Testis (tissue), 3 donors: ENCODE results near the gene ESR1. TPM values are rescaled to one million over a fixed set of nuclear protein-coding genes. Genes with fewer than 3 reads are reported as not detected.

Experiments
- DNase-seq: peaks from one replicate; pipeline ENCODE4 v3.0.0-alpha.2; 2019
- H3K27ac ChIP-seq, 2 donors: fragments of 200-600 bp; sonication (generic); one replicate each; pipeline ENCODE4 v1.5.1; 2019
- H3K27me3 ChIP-seq: fragments of 200-600 bp; sonication (generic); one replicate; pipeline ENCODE4 v1.5.1; 2019
- H3K36me3 ChIP-seq: fragments of 200-600 bp; sonication (generic); one replicate; pipeline ENCODE4 v1.5.1; 2017; ENCODE audit warnings: low read depth; ENCODE audit errors: missing control alignments
- H3K4me1 ChIP-seq: fragments of 200-600 bp; sonication (generic); one replicate; pipeline ENCODE4 v1.5.1; 2019
- H3K4me3 ChIP-seq, 2 donors: fragments of 200-600 bp; sonication (generic); one replicate each; pipeline ENCODE4 v1.5.1; 2017 to 2019
- H3K9me3 ChIP-seq: fragments of 200-600 bp; sonication (generic); one replicate; pipeline ENCODE4 v1.5.1; 2017
- CTCF ChIP-seq, 3 experiments: fragments of 450-650 bp in 2 of 3; fragments of 200-600 bp in 1 of 3; sonication (generic) in 1 of 3; IDR thresholded peaks; one replicate each; pipeline ENCODE4 v1.5.1; 2016 to 2019; ENCODE audit warnings: antibody characterized with exemption in 3 of 3, mild to moderate bottlenecking in 2 of 3, moderate library complexity in 1 of 3
- POLR2A ChIP-seq: fragments of 450-650 bp; IDR thresholded peaks from one replicate; pipeline ENCODE4 v1.6.1; 2017; ENCODE audit warnings: antibody characterized with exemption, mild to moderate bottlenecking, moderate library complexity
- WGBS, 2 donors: methylation state at CpG; one replicate each; pipeline ENCODE4 v1.1.5; 2018; 5-methylcytosine and 5-hydroxymethylcytosine counted together
- intact Hi-C: fragments of 100-400 bp; cut with DNase I; formaldehyde crosslinking; loops from one replicate; pipeline ENCODE4 v1.15.1; 2023; ENCODE audit warnings: low total_unique reads
- polyA plus RNA-seq: library from polyadenylated mRNA; stranded (reverse); fragments of 350-450 nt; fragmentation: Illumina TruSeq; extraction: RNeasy Lipid Tissue Mini Kit (QIAGEN cat#74804); gene quantifications from one replicate; pipeline ENCODE4 v1.2.3, GENCODE V29; 2014; ENCODE audit warnings: low read depth, low replicate concordance; ENCODE audit not compliant: insufficient read depth
- total RNA-seq, 2 donors: library from RNA; depleted of rRNA; stranded (reverse); fragments of >200 nt; gene quantifications; one replicate each; pipeline ENCODE4 v1.2.3, GENCODE V29; 2016

The ESR1 gene
- total and polyA plus RNA-seq, 3 donors from 2014 or later: 4.3 to 9.3 (median 8.1) TPM

DNA sequence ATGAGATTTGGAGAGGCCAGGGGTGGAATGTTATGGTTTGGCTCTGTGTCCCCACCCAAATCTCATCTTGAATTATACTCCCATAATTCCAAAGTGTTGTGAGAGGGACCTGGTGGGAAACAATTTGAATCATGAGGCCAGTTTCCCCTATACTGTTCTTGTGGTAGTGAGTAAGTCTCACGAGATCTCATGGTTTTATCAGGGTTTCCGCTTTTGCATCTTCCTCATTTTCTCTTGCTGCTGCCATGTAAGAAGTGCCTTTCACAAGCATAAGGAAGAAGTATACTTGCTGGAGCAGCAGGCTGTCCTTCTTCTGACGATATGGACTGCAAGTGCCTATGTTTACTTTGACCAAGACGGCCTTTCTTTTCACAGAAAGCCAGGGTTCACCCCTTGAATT, 270.5 kb downstream of the ESR1 start:
- intact Hi-C loops: no loop called here

DNA sequence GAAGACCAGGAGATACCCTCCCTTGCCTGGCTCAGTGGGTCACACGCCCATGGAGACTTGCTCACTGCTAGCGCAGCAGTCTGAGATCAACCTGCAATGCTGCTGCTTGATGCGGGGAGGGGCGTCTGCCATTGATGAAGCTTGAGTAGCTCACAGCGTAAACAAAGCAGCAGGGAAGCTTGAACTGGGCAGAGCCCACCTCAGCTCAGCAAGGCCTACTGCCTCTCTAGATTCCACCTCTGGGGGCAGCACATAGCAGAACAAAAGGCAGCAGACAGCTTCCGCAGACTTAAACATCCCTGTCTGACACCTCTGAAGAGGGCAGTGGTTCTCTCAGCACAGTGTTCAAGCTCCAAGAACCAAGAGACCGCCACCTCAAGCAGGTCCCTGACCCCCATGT, 271.3 kb downstream of the ESR1 start:
- no peak for DNase-seq
- no peak for TF ChIP-seq CTCF (IDR thresholded peaks at IDR 0.05)
- no peak for TF ChIP-seq POLR2A
- WGBS, 2 donors: 90 to 92% methylated on average over 5 to 7 of the region's 7 CpGs
- no peak overlapping the region for H3K4me3 ChIP-seq
- H3K4me1 ChIP-seq: no peaks in the 10 kb centered on the region
- intact Hi-C loops: no loop called here
- no peaks in the 10 kb centered on the region for H3K27me3 ChIP-seq
- H3K27ac ChIP-seq: no peak overlapping the region
- H3K9me3 ChIP-seq: no peaks in the 10 kb centered on the region
- H3K36me3 ChIP-seq: no peaks in the 10 kb centered on the region

More for the DNA sequence above, 270.5 kb downstream of the ESR1 start:
- H3K27me3 ChIP-seq: no peaks in the 10 kb centered on the region
- no peaks in the 10 kb centered on the region for H3K36me3 ChIP-seq
- no peaks in the 10 kb centered on the region for H3K4me1 ChIP-seq
- no peak for TF ChIP-seq POLR2A
- no peak for TF ChIP-seq CTCF (IDR thresholded peaks at IDR 0.05)
- no peak overlapping the region for H3K4me3 ChIP-seq
- no peaks in the 10 kb centered on the region for H3K9me3 ChIP-seq
- no peak overlapping the region for H3K27ac ChIP-seq
- 87 to 95% methylated on average over 4 of the region's 4 CpGs for WGBS, 2 donors
- DNase-seq: no peak

GRCh38 chr6:152085451-152085921, 278.0 kb downstream of the ESR1 start:
- H3K27ac ChIP-seq: no peak overlapping the region
- intact Hi-C loops: no loop called here
- no peaks in the 10 kb centered on the region for H3K9me3 ChIP-seq
- H3K27me3 ChIP-seq: no peaks in the 10 kb centered on the region
- H3K36me3 ChIP-seq: no peaks in the 10 kb centered on the region
- DNase-seq: no peak
- no peak overlapping the region for H3K4me3 ChIP-seq
- TF ChIP-seq CTCF (IDR thresholded peaks at IDR 0.05) (no peak), POLR2A (no peak)
- H3K4me1 ChIP-seq: no peaks in the 10 kb centered on the region
- 87% methylated on average over 4 of the region's 4 CpGs for WGBS, 2 donors

- Histone ChIP-seq H3K4me3 (no peak overlapping the region), H3K27ac (no peak overlapping the region), H3K36me3 (no peaks in the 10 kb centered on the region), H3K9me3 (no peaks in the 10 kb centered on the region), H3K4me1 (no peaks in the 10 kb centered on the region), H3K27me3 (no peaks in the 10 kb centered on the region)
- no peak for DNase-seq
- WGBS, 2 donors: 89 to 94% methylated on average over 3 of the region's 3 CpGs
- intact Hi-C loops: no loop called here
- no peak for TF ChIP-seq POLR2A
- TF ChIP-seq CTCF (IDR thresholded peaks at IDR 0.05): no peak
Observed at GRCh38 chr6:152086223-152086873, 278.9 kb downstream of the ESR1 start.

DNA sequence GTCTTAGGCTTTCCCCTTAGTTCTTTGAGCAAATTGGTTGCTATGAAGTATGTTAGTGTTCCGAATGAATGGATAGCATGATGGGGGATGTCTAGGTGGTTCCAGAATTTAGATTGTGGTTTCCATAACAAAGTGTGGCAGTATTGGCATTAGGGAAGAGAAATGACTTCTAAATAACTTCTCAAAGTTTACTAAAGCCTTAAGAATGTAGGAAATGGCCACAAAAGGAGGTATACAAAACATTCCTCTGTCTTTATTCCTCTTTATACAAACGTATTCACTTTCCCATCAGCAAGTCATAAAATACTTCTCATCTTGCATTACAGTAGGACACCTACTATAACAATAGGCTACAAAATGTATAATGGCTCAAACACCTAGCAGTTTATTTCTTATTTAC, 279.6 kb downstream of the ESR1 start:
- WGBS, 2 donors: 85 to 90% methylated on average over 2 of the region's 2 CpGs
- Histone ChIP-seq H3K36me3 (no peaks in the 10 kb centered on the region), H3K4me1 (no peaks in the 10 kb centered on the region), H3K4me3 (no peak overlapping the region), H3K27me3 (no peaks in the 10 kb centered on the region), H3K27ac (no peak overlapping the region), H3K9me3 (no peaks in the 10 kb centered on the region)
- intact Hi-C loops: no loop called here
- no peak for DNase-seq
- TF ChIP-seq CTCF (IDR thresholded peaks at IDR 0.05) (no peak), POLR2A (no peak)
